Measurements from ENCODE around the gene BMERB1.
"Not testable (repeated sequence)": the region's sequence is repeated elsewhere in the genome, so short reads cannot be mapped to it uniquely, and the experiment has no call there.

The BMERB1 gene

DNA sequence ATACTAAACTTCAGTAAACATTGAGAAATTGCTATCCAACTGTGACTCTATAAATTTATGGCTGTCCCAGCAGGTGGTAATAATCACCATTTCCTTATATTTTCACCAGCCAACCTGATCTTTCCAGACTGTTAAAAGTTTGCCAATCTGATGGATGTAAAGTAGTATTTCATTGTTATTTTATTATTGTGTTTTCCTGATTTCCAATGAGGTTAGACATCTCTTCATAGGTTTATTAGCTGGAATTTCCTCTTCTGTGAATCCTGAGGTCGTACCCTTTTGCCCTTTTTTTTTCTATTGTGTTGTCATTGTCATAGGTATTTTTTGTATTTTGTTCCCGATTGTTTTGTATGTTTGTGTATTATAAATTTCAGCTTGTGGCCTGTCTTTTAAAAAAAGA is 31.7 kb downstream of the BMERB1 start:
- no peak for DNase-seq

DNA sequence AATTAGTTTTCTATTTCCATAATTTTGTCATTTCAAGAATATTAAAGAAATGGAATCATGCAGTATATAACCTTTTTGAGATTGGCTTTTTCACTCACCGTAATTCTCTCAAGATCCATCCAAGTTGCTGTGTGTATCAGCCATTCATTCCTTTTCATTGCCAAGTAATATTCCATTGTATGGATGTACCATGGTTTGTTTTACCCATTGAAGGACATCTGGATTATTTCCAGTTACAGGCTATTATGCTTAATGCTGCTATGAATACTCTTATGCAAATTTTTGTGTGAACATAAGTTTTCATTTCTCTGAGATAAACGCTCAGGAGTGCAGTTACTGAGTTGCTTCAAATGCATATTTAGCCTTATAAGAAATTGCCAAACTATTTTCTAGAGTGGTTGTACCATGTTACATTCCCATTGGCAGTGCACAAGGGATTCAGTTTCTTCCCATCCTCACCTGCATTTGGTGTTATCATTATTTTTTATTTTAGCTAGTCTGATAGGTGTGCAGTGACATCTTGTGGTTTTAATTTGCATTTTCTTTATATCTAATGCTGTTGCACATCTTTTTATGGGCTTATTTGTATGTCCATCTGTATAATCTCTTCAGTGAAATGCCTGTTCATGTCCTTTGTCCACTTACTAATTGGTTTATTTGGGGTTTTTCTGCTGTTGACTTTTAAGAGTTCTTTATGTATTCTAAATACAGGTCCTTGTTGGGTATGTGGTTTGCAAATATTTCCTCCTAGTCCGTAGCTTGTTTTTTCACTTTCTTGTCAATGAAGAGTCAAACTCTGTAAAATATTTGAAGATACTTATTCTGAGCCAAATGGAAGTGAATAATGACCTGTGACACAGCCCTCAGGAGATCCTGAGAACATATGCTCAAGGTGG is 32.7 kb downstream of the BMERB1 start:
- DNase-seq: no peak

DNA sequence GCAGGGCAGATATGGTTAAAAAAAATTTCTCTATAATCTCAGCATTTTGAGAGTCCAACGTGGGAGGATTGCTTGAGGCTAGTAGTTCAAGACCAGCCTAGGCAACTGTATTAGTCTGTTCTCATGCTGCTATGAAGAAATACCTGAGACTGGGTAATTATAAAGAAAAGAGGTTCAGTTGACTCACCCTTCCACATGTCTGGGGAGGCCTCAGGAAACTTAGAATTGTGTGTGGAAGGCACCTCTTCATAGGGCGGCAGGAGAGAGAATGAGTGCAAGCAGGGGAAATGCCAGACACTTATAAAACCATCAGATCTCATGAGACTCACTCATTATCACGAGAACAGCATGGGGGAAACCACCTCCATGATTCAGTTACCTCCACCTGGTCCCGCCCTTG is 42.6 kb downstream of the BMERB1 start:
- DNase-seq: not testable (repeated sequence)

DNA sequence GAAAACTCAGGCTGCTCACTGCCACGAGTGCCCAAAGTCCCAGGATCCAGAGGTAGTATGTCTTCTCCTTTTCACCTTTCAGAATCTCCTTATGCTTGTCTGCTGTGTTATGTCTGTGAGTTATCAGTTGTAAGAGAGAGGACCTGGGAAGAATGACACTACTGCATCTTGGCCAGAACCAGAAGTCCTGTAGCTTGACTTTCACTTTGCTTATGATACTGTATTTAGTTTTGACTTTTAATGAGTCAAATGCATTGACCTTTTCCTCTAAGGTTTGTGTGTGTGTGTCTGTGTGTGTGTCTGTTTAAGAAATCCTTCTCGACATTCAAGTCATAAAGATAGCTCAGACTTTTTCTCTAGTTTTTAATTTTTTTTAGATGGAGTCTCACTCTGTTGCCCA is 43.4 kb downstream of the BMERB1 start:
- no peak for DNase-seq

DNA sequence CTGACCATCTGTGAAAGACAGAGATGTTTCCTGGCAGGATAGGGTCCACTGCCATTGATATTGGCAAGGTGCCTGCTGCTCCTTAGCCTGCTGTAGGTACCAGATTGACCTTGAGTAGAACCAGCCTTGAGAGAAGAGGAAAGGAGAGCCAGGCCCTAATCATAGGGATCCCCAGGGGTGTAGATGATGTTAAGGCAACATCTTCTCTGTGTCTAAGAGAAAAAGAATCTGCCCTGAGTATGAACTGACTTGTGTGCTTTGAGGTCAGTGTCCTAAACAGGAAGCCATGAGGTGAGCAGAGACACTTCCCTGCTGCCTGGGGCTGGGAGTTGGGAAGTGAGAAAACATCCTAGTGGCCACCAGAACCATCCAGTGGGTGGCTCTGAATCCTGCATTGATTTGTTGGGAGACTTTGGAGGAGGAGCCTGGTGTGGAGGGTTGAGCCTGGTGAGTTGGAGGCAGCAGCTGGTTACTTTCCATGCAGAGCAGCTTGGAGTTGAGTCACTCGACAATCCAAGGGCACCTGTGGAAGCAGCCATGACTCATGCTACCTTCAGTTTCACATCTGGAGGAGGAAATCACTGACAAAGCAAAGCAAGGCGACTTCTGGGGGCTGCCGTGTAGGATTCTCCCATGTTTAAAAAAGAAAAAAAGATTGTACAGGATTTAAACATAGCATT is 47.8 kb downstream of the BMERB1 start:
- DNase-seq: peak; percentile 38

DNA sequence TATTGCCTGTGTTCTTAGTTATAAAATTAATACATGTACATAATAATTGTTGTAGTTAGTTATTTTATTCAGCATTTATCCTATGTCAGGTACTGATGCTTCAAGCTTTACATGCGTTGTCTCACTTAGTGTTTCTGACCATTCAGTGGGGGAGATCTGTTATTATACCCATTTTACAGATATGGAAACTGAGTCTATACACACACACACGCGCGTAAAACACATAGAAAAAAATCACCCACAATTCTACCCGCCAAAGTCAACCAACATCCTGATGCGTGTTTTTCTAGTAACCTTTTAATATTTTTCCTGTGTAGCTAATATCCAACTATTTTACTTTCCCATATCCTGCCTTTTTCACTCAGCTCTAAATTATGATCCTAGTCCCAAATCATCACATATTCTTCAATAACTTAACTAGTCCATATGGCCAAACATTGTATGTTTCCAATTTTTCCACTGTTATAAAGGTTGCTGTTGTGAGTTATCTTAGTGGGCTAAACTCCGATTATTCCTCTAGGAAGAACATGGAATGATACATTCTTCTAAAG is 48.4 kb downstream of the BMERB1 start:
- no peak for DNase-seq

DNA sequence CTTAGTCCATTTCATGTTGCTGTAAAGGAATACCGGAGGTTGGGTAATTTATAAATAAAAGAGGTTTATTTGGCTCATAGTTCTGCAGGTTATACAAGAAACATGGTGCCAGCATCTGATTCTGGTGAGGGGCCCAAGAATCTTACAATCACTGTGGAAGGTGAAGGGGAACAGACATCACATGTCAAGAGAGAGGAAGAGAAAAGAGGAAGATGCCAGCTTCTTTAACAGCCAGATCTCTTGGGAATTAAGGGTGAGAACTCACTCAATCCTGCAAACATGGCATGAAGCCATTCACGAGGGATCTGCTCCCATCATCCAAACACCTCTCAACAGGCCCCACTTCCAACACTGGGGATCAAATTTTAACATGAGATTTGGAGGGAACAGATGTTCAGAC is 49.5 kb downstream of the BMERB1 start:
- no peak for DNase-seq

DNA sequence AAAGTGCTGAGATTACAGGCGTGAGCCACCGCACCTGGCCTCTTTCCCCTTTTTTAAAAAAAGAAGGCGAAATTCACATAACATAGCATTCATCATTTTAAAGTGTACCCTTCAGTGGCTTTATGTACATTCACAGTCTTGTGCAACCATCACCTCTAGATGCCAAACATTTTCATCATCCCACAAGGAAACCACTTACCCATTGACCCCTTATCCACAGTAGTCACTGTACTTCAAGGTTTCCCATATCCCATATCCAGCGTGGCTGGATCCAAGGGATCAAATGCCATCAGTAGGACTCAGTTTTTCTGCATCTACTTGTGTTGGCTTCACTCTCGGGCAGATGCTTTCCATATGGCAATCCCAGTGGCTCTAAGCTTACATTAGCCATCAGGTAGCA is 50.3 kb downstream of the BMERB1 start:
- DNase-seq: no peak

DNA sequence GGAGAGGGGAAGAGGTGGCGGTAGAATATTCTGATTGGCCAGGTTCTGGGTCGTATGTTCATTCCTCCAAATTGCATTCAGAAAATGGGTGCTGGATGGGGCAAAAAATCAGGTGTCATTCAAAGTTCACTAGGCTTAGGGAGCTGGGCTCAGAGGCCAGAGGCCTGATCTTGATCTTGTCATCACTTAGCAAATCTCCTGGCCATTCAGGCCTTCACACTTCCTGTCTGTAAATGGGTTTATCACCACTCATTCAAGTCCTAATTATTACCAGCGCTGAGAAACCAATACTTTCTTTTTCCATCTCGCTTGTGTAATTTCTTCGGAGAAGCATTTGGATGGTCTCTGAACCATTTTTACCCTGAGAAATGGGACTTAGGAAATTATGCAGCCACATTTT is 50.8 kb downstream of the BMERB1 start:
- DNase-seq: no peak

DNA sequence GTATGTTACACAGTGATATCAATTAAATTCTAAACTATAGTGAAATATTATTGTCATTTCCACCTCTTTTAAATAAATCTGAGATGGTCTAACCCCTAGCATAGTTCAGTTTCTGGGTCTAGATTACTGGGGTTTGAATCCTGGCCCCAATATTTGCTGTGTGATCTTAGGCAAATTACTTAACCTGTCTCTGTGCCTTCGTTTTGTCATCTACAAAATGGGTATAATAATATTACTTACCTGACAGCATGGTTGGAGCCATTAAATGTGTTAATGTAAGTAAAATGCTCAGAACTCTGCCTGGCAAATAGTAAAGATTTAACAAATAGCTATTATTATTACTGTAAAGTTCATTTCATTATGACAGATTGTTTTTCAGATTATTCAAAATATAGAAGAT is 52.3 kb downstream of the BMERB1 start:
- DNase-seq: no peak

DNA sequence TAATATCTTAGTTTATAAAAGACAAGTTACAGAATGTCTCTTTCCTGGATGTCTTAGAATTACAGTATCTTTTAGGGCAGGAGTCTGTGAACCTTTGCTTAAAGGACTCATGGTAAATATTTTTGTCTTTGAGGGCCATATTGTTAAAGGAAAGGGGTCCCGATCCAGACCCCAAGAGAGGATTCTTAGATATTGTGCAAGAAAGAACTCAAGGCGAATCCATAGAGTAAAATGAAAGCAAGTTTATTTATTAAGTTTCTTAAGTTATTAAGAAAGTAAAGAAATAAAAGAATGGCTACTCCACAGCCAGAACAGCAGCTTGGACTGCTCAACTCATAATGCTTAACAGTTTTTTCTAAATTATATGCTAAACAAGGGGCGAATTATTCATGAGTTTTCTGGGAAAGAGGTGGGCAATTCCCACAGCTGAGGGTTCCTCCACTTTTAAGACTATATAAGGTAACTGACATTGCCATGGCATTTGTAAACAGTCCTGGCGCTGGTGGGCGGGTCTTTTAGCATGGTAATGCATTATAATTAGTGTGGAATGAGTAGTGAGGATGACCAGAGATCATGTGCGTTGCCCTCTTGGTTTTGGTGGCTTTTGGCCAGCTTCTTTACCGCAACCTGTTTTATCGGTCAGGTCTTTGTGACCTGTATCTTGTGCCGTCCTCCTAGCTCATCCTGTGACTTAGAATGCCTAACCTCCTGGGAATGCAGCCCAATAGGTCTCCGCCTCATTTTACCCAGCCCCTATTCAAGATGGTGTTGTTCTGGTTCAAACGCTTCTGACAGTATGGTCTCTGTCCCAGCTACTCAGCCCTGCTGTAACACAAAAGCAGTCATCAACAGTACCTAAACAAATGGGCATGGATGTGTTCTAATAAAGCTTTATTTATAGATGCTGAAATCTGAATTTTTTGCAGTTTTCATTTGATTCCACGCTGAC is 53.2 kb downstream of the BMERB1 start:
- no peak for DNase-seq

DNA sequence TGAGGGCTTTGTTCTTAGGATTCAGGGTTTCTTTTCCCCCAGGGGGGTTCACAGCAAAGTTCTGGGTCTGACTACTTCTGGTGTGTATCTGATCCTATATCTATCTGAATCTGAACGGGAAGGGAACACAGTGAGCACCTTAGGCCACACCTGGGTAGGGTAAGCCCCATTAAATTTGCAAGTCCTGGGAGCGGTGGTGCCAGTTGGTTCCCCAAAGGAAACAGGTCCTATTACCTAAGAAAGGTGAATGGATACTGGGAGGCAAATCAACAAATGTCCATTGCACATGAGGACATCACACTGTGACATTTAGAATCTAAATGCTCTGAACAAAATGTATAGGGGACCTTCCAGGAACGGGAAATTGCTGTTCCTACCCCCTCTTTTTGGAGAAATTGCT is 54.6 kb downstream of the BMERB1 start:
- no peak for DNase-seq

DNA sequence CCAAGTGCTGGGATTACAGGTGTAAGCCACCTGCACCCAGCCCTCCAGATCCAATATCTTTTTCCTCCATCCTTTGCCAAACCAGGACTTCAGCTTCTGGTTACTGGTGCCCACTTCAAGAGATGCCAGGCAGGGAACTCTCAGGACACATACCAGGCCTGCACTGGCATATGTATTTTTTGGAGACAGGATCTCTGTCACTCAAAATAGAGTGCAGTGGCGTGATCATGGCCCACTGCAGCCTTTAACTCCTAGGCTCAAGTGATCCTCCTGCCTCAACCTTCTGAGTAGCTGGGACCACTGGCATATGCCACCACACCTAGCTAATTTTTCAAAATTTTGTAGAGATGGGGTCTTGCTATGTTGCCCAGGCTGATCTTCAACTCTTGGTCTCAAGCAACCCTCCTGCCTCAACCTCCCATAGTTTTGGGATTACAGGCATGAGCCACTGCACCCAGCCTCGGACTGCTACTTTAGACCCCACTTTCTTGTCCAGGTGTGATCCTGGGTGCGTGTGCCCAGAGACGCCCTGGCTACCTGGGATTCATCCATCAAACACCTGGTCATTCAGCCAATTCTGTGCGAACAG is 55.8 kb downstream of the BMERB1 start:
- DNase-seq: no peak

DNA sequence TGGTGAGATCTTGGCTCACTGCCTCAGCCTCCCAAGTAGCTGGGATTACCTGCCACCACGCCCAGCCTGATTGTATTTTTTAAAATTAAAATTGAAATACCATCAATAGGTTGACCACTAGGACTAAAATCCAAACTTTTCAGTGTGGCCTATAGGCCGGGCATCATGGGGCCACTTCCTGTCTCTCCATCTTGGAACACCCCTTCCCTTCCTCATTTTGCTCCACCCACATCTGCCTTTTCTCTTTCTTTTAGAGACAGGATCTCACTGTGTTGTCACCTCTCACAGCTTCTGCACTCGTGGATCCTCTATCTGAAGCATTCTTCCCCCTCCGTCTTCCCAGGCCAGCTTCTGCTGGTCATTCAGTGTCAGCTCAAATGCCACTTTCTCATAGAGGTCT is 57.0 kb downstream of the BMERB1 start:
- DNase-seq: no peak

DNA sequence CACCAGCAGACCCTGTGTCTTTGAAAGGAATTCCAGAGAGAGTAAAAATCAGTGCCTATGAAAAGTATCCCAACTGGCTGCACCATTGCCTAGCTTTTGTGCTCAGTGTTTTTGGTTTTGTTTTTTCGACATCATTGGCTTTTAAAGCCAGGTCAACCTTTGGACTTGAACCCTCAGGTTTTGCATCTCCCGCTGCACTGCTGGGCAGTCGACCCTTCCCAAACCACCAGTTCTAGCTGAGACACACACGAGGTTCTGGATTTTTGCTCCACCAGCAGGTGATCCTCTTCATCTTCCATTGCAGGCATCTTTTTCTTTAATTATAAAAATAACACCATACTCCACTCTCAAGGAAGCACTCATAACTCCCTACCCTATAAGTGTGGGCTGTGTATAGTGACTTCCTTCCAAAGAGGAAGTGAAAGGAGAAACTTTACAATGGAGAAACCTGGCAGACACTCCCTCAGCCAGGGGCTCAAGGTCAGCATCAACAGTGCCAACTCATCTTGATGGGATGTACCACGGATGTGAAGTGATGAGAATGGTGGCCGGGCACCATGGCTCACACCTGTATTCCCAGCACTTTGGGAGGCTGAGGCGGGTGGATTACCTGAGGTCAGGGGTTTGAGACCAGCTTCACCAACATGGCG is 57.8 kb downstream of the BMERB1 start:
- DNase-seq: no peak

DNA sequence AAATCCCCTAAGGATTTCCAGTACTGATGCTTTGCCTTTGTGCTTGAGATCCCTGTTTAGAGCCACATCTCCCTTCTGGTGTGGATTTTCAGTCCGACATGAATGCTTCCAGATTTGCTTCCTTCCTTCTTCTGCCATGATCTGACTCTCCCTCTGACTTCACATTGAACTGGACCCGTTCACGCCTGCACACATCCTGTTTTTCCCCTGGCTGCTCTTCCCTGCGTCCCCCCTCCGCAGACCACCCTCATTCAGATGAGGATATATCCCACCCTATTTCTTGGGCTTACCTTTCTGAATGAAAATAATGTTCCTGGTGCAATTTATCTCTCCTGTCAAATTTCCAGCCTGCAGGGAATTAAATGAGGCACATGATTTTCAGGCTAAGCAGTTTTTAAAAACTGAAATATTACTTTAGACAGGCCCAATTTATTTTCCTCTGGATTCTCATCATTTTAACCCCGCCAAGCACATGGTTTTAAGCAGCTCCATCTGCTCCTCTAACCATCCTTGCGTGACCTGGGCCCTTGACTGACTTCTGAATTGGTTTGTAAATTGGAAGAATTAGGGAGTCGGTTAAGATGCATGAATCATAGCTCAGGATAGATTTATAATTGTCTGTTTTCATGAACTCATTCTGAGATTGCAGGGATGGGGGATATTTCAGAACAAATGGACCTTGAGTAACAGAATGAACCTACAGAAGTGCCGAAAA is 59.2 kb downstream of the BMERB1 start:
- DNase-seq: peak; percentile 52

DNA sequence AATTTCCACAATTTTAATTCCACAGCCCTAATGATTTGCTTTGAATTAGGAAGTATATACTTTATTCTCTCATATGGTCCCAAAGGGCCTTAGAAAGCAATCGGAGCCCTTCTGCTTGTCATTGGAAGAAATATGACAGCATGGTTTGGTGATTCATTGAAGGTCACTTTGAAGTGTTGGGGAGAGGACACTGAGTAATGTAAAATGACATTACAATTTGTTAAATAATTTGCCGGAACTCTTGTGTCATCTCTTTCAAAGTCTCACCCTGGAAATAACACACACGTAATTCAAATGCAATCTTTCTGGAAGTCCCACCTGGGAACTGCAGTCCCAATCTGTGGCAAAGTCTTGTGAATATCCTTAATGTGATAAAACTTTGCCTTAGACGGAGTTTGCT is 59.8 kb downstream of the BMERB1 start:
- DNase-seq: no peak

DNA sequence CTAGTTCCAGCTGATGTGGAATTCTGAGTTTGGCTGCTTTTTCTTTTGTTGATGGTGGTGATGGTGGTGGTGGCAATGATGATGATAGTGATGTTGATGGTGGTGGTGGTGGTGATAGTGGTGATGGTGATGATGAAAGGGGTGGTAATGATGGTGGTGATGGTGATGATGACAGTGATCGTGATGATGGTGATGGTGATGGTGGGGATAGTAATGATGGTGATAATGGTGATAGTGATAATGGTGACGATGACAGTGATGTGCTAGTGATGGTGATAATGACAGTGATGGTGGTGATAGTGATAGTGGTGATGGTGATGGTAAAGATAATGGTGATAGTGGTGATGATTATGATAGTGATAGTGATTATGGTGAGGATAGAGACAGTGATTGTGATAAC is 61.5 kb downstream of the BMERB1 start:
- DNase-seq: no peak

DNA sequence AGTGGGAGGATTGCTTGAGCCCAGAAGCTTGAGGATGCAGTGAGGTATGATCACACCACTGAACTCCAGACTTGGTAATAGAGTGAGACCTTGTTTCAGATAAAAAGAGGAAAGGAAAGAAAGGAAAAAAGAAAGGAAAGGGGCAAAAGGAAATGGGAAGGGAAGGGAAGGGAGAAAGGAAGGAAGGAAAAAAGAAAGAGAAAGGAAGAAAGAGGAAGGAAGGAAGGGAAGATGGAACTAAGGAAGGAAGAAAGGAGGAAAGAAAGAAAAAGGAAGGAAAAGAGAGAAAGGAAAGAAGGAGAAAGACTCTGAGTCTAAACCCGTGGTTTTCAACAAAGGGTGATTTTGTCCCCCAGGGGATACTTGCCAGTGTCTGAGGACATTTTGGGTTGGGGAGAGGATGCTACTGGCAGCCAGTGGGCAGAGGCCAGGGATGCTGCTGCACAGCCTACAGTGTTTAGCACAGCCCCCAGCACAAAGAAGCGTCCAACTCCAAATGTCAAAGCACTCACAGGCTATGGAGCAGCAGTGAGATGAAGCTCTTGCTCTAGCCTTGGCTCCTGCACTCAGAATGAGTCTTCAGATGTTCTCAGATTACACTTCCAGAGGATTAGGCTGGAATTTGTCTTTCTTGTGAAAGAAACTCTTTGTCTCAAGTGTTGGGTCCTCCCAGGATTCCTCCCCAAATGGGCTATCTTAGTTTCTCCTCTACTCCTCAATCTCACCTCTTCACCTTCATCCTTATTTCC is 64.2 kb downstream of the BMERB1 start:
- DNase-seq: no peak

DNA sequence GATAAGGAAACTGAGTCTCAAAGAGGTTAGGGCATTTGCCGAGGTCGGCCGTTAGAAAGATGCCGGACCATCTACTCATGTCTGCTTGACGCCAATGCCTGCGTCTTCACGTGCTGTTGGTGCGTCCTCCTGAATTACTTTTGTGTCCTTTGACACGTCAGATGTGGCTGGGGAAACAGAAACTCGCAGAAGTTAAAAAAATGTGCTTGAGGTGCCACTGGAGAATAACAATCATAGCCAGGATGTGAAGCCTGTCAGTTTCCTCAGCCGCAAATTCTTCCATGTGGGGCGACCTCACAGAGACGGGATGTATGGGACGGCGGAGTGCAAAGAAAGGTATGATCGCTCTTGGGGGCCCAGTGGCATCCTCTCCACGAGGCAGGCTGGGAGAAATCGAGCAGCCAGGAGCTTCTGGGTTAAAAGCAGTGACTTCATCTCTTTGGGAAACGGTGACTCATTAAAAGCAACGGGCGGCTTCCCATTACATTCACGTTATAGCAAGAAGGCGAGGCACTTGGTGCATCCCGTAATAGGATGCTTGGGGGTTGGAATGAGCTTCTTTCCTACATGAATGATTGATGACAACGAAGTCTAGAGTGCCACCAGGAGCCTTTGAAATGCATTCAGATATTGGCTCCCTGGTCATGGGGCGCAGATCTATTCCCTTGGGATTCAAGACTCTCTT is 67.8 kb downstream of the BMERB1 start:
- peak; percentile 47 for DNase-seq

All from left hindlimb (tissue), 1 donor.